GM19395 (cell line): ENCODE results near the gene RAB7B.
"Not testable (repeated sequence)": the region's sequence is repeated elsewhere in the genome, so short reads cannot be mapped to it uniquely, and the experiment has no call there.

Source experiments
- ATAC-seq: cut with Tn5 transposase; IDR thresholded peaks from one replicate; pipeline ENCODE4 v1.9.1; 2021; ENCODE audit warnings: mild to moderate bottlenecking, moderate library complexity; ENCODE audit not compliant: unreplicated experiment

The RAB7B gene

GRCh38 chr1:205998457-205999241 is 4.5 kb downstream of the RAB7B start:
- no peak for ATAC-seq

DNA sequence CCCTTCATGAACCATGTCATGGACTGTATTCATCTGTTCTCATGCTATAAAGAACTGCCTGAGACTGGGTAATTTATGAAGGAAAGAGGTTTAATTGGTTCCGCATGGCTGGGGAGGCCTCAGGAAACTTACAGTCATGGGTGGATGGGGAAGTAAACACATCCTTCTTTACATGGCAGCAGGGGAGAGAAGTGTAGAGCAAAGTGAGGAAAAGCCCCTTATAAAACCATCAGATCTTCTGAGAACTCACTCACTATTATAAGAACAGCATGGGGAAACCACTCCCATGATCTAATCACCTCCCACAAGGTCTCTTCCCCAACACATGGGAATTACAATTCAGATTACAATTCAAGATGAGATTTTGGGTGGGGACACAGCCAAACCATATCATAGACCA is 6.6 kb downstream of the RAB7B start:
- ATAC-seq = not testable (repeated sequence)

GRCh38 chr1:205994346-205994745 is 8.8 kb downstream of the RAB7B start:
- no peak for ATAC-seq

- no peak for ATAC-seq
Observed at GRCh38 chr1:205993068-205993467, 10.1 kb downstream of the RAB7B start.

DNA sequence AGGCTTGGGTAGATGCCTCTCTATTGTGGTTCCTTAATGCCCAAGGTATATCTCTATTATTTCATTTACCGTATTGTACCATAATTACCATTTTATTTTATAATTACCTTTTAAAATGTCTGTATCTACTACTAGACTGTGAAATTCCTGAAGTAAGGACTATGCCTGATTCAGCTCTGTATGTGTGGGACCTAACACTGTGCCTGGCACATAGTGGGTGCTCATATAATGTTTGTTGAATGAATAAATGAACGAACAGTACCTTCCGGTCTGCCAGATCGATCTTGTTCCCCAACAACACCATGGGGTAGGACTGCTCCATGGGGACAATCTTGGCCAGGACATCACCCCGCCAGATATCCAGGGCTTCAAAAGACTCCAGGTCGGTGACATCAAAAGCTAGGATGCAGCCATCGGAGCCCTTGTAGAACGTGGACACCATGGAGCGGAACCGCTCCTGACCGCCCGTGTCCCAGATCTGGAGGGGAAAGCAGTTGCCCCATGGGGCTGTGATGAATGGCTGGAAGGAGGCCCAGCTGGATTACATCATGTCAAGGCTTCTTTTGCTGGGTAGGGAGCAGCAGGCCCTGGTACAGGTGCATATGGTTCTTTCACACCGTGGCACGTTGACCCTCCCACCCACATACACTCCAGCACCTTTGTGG is 10.8 kb downstream of the RAB7B start:
- no peak for ATAC-seq

DNA sequence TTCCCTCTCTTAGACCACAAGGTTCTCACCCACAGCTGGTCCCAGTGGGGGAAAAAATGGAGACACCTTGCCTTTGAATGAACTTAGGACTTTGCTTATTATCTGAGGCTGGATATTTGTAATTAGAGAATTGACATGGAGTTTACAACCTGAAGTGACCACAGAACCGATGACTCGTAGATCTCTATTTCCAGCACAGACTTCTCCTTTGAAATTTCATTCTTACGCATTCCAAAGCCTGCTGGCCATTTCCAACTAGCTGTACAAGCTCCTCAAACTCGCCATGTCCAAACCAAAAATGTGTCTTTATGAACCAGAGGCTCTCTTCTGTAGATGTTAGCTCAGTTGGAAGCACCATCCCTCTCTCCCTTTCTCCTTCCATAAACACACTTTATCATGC is 12.0 kb downstream of the RAB7B start:
- ATAC-seq = no peak

DNA sequence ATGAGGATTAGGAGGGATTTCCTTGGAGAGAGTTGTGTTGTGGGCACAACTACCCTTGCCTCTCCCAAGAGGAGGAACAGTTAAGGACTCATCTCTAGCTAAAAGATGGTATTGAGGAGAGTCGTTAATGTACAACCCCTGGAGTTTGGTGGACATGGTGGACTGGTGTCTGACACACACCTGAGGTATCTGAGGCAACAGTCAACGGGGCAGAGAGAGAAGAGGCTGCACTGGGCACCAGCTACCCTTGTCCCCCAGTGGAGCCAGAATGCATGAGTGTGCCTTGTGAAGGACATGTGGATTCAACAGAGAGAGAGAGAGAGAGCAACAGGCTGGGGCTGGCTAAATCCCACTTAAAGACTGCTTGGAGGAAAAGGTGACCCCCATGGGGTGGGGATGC is 13.0 kb downstream of the RAB7B start:
- ATAC-seq = no peak

DNA sequence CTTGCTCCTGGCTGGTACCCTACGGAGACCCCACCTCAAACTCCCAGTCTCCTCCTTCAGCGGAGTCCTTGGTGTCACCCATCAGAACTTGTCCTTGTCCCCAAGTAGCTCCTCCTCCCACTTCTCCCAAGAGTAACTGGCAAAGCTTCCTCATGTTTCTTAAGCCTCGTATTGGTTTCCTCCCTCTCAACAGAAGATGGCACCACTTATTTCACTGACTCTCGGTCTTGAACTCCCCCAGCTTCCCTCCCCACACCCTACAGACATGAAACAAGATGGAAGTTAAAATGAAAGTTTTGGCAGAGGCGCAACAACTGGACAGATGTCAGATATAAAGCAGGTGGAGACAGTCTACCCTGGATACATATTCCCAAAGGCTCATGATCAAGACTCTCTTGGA is 13.4 kb downstream of the RAB7B start:
- ATAC-seq = no peak

- no peak for ATAC-seq
Observed at GRCh38 chr1:205988585-205988995, 14.6 kb downstream of the RAB7B start.

- no peak for ATAC-seq
Observed at GRCh38 chr1:205986861-205987260, 16.3 kb downstream of the RAB7B start.

GRCh38 chr1:205986292-205986691 is 16.9 kb downstream of the RAB7B start:
- ATAC-seq = no peak

DNA sequence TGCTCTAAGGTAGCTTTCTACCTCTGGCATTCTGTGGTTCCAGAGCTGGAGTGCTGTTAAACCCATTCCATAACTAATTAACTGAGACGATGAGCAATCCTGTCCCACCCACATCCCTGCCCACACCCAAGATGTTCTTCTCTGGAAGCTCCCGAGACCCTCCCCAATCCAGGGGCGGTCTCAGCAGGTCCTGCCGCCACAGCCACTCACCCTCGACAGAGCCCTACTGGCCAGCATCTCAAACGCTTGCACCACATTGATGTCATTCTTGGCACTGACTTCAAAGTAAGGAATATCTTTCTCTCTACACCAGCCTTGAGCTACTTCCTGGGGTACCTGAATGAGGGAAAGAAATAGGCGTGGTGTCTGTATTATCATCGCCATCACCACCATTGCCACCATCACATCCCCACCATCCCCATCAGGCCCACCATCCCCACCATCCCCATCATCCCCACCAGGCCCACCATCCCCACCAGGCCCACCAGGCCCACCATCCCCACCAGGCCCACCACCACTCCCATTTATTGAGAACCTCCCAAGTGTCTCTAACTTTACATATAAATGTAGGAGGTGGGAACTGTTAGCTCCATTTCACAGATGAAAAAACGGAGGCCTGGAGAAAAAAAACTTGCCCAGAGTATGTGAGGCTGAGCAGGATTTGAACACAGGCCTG is 17.7 kb downstream of the RAB7B start:
- no peak for ATAC-seq

DNA sequence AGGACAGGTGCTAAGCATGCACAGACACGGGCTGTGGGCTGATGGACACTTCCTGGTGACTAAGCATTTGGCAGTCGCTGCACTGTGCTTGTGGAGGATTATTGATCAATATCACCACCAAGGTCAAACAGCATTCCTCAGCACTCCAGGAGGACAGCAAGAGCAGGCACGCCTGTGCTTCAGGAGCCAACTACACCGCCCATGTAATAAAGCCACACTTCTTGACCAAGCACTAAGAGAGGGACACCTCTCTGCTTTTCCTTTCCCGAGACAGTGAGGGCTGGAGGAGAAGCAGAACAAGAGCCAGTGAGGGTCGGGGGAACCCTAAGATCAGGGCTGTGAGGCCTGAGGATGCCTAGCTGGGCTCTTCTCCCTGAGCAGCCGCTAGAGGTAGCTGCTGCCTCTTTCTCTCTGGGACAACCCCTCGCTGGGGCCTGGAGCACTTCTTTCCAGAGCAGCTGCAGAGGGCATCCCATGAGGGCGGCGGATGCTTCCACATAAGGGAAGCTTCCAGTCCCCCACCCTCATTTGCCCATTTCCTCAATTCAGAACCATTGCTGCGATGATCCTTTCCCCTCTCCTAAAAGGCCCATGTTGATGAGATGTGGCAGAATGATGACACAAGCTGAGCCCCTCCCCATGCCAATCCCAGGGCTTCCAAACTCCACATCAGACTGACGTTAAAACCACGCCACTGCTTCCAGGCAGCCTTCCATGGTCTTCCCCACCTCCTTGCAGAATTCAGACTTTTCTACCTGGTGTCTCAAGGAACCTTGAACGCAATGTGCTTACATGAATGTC is 19.1 kb downstream of the RAB7B start:
- ATAC-seq = no peak

DNA sequence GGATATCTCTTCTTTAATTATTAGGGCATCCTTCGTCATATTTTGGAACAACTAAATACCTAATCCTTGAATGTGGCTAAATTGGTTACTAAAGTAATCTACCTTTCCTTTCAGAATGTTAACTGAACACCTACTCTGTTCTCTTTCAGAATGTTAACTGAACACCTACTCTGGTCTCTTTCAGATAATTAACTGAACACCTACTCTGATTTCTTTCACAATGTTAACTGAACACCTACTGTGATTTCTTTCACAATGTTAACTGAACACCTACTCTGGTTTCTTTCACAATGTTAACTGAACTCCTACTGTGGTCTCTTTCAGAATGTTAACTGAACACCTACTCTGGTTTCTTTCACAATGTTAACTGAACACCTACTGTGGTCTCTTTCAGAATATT is 21.9 kb downstream of the RAB7B start:
- ATAC-seq = no peak

- no peak for ATAC-seq
Observed at GRCh38 chr1:205980237-205980870, 22.8 kb downstream of the RAB7B start.

DNA sequence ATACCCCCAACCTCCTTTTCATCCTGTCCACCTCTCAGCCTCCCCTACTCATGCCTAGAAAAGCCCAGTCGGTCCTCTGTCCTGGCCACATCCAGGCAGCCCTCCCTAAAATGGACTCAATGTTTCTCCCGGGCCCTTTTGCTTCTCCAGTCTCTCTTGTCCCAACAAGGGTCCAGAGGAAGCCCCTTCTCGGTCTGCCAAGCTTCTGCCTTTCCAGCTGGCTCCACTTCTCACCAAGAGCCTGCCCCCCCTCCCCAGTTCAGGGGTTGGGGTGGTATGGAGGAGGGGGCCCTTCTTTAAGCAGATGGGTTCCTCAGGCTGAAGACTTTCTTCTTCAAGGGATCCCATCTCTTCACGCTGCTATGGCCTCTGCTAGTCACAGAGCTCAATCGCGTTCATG is 23.9 kb downstream of the RAB7B start:
- ATAC-seq = no peak

- ATAC-seq = no peak
Observed at GRCh38 chr1:205978676-205979075, 24.5 kb downstream of the RAB7B start.

GRCh38 chr1:205977402-205978014 is 25.7 kb downstream of the RAB7B start:
- no peak for ATAC-seq

GRCh38 chr1:205976708-205977401 is 26.3 kb downstream of the RAB7B start:
- no peak for ATAC-seq

DNA sequence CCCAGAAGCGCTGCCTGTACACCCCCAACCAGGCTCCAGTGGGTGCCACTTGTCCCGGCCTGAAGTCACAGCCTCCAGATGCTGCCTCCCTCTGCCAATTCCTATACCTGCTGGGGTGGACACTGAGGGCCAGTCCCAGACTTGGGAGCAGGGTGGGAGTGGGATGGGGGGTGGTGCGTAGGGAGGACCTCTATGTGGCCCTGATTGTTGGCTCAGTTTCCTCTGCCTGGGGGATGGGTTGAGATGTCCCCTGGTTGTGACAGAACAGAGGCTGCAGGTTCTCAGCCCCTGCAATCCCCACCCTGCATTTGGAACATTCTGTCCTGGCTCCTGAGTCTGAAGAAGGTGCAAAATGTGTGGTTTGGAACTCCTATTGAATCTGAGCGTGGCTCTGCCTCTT is 27.2 kb downstream of the RAB7B start:
- no peak for ATAC-seq
